ENCODE data around the gene FOSL2.

Gene FOSL2

GRCh38 chr2:28397043-28397381, 4.4 kb downstream of the FOSL2 start:
- Histone ChIP-seq H3K36me3 (replicated peaks; ENCODE audit: insufficient read depth, low read length) (no peaks in the 10 kb centered on the region), H3K79me2 (ENCODE audit: low read length) (peaks cover 72% of the 10 kb centered on the region), H2AFZ (ENCODE audit: low read length) (no peak overlapping the region), H3K27me3 (replicated peaks; ENCODE audit: insufficient read depth, low read length) (no peaks in the 10 kb centered on the region), H4K20me1 (ENCODE audit: insufficient read depth, low read length) (no peaks in the 10 kb centered on the region), H3K4me2 (ENCODE audit: low read depth, low read length) (no peak overlapping the region), H3K9me3 (replicated peaks; ENCODE audit: insufficient read depth, low read length) (no peaks in the 10 kb centered on the region), H3K4me3 (ENCODE audit: low read length) (no peak overlapping the region), H3F3A (ENCODE audit: insufficient read depth, low read length) (peaks cover 11% of the 10 kb centered on the region), H3K27ac (ENCODE audit: low read length) (no peak overlapping the region), H3K9me2 (replicated peaks; ENCODE audit: insufficient read depth, low read length) (no peaks in the 10 kb centered on the region), H3K4me1 (ENCODE audit: low read length) (peaks cover 3% of the 10 kb centered on the region; the same call in 1 of the 2 replicates), H3K9ac (ENCODE audit: low read length) (no peak overlapping the region)
- TF ChIP-seq EZH2phosphoT487 (IDR thresholded peaks at IDR 0.05; ENCODE audit: low read length) (no peak), EZH2 (optimal IDR thresholded peaks at IDR 0.05; ENCODE audit: low read depth, low read length) (no peak), CTCF (IDR thresholded peaks at IDR 0.05; ENCODE audit: low read length) (no peak)
- DNase-seq: no peak

GRCh38 chr2:28398101-28398834, 5.6 kb downstream of the FOSL2 start:
- Histone ChIP-seq H3K79me2 (ENCODE audit: low read length) (peaks cover 76% of the 10 kb centered on the region), H3K9me2 (replicated peaks; ENCODE audit: insufficient read depth, low read length) (no peaks in the 10 kb centered on the region), H3K4me3 (ENCODE audit: low read length) (no peak overlapping the region), H3K9ac (ENCODE audit: low read length) (no peak overlapping the region), H3K27me3 (replicated peaks; ENCODE audit: insufficient read depth, low read length) (no peaks in the 10 kb centered on the region), H3K4me2 (ENCODE audit: low read depth, low read length) (no peak overlapping the region), H3K9me3 (replicated peaks; ENCODE audit: insufficient read depth, low read length) (no peaks in the 10 kb centered on the region), H4K20me1 (ENCODE audit: insufficient read depth, low read length) (no peaks in the 10 kb centered on the region), H3F3A (ENCODE audit: insufficient read depth, low read length) (0 out of 2 replicates have a peak, but pooled peaks cover under 1% of the 10 kb centered on the region), H3K36me3 (replicated peaks; ENCODE audit: insufficient read depth, low read length) (no peaks in the 10 kb centered on the region), H3K4me1 (ENCODE audit: low read length) (peaks cover 3% of the 10 kb centered on the region; the same call in 1 of the 2 replicates), H2AFZ (ENCODE audit: low read length) (no peak overlapping the region), H3K27ac (ENCODE audit: low read length) (no peak overlapping the region)
- no peak for TF ChIP-seq EZH2phosphoT487 (IDR thresholded peaks at IDR 0.05; ENCODE audit: low read length)
- TF ChIP-seq CTCF (IDR thresholded peaks at IDR 0.05; ENCODE audit: low read length): no peak
- no peak for TF ChIP-seq EZH2 (optimal IDR thresholded peaks at IDR 0.05; ENCODE audit: low read depth, low read length)
- no peak for DNase-seq

- Histone ChIP-seq H3K27ac (ENCODE audit: low read length) (no peak overlapping the region), H3K4me2 (ENCODE audit: low read depth, low read length) (no peak overlapping the region), H3K36me3 (replicated peaks; ENCODE audit: insufficient read depth, low read length) (no peaks in the 10 kb centered on the region), H4K20me1 (ENCODE audit: insufficient read depth, low read length) (no peaks in the 10 kb centered on the region), H3K9me2 (replicated peaks; ENCODE audit: insufficient read depth, low read length) (no peaks in the 10 kb centered on the region), H3K27me3 (replicated peaks; ENCODE audit: insufficient read depth, low read length) (no peaks in the 10 kb centered on the region), H3K79me2 (ENCODE audit: low read length) (peaks cover 69% of the 10 kb centered on the region), H3K9me3 (replicated peaks; ENCODE audit: insufficient read depth, low read length) (no peaks in the 10 kb centered on the region), H3K4me1 (ENCODE audit: low read length) (peaks cover 3% of the 10 kb centered on the region; the same call in 1 of the 2 replicates), H3K9ac (ENCODE audit: low read length) (no peak overlapping the region), H3F3A (ENCODE audit: insufficient read depth, low read length) (no peaks in the 10 kb centered on the region), H3K4me3 (ENCODE audit: low read length) (no peak overlapping the region), H2AFZ (ENCODE audit: low read length) (no peak overlapping the region)
- DNase-seq: no peak
- TF ChIP-seq EZH2 (optimal IDR thresholded peaks at IDR 0.05; ENCODE audit: low read depth, low read length) (no peak), CTCF (IDR thresholded peaks at IDR 0.05; ENCODE audit: low read length) (no peak), EZH2phosphoT487 (IDR thresholded peaks at IDR 0.05; ENCODE audit: low read length) (no peak)
Measured at GRCh38 chr2:28399289-28399688, 6.6 kb downstream of the FOSL2 start.
